HG03045 (cell line): Measurements from ENCODE around the gene NIPAL3.
A peak's percentile ranks its signal among the peaks of the same experiment; 100 is the strongest.

Source experiments
- ATAC-seq: cut with Tn5 transposase; IDR thresholded peaks from one replicate; pipeline ENCODE4 v1.9.1; 2021; ENCODE audit warnings: mild to moderate bottlenecking, moderate library complexity; ENCODE audit not compliant: unreplicated experiment

NIPAL3 gene

GRCh38 chr1:24390924-24391782 is 24.4 kb upstream of the NIPAL3 start:
- ATAC-seq = no peak

- peak; percentile 70 for ATAC-seq
Observed at GRCh38 chr1:24391882-24392603, 23.6 kb upstream of the NIPAL3 start.

GRCh38 chr1:24392604-24392946 is 23.0 kb upstream of the NIPAL3 start:
- no peak for ATAC-seq

GRCh38 chr1:24392982-24393650 is 22.5 kb upstream of the NIPAL3 start:
- no peak for ATAC-seq

- ATAC-seq = no peak
Observed at GRCh38 chr1:24393892-24394291, 21.7 kb upstream of the NIPAL3 start.

GRCh38 chr1:24400065-24400464 is 15.5 kb upstream of the NIPAL3 start:
- no peak for ATAC-seq

GRCh38 chr1:24403806-24404205 is 11.8 kb upstream of the NIPAL3 start:
- no peak for ATAC-seq

GRCh38 chr1:24406788-24407187 is 8.8 kb upstream of the NIPAL3 start:
- no peak for ATAC-seq

GRCh38 chr1:24409535-24409934 is 6.1 kb upstream of the NIPAL3 start:
- no peak for ATAC-seq

GRCh38 chr1:24410750-24411149 is 4.9 kb upstream of the NIPAL3 start:
- ATAC-seq = no peak

- no peak for ATAC-seq
Observed at GRCh38 chr1:24411963-24412362, 3.6 kb upstream of the NIPAL3 start.

- ATAC-seq = no peak
Observed at GRCh38 chr1:24412408-24412807, 3.2 kb upstream of the NIPAL3 start.

GRCh38 chr1:24413350-24414163 is 2.0 kb upstream of the NIPAL3 start, which contains the start of gene STPG1:
Gene STPG1 (minus strand): TSS chr1:24413782. CDS start chr1:24401388, 12,394 bp downstream.
- peak; percentile 28 for ATAC-seq

- no peak for ATAC-seq
Observed at GRCh38 chr1:24414775-24415333, 748 bp upstream of the NIPAL3 start.

- peak; percentile 11 for ATAC-seq
Observed at GRCh38 chr1:24415910-24416665, 486 bp downstream of the NIPAL3 start.

GRCh38 chr1:24416666-24417391 is 1.2 kb downstream of the NIPAL3 start:
- ATAC-seq = no peak

- ATAC-seq = no peak
Observed at GRCh38 chr1:24417681-24418080, 2.1 kb downstream of the NIPAL3 start.

GRCh38 chr1:24418898-24419628 is 3.5 kb downstream of the NIPAL3 start:
- ATAC-seq = no peak
